Measurements from ENCODE around the gene GPBP1.

Gene GPBP1

GRCh38 chr5:57209316-57210040 lies 35.6 kb downstream of the GPBP1 start:
- in situ Hi-C loops (cut with HindIII; ENCODE audit: low sequenced_read_pairs): loop anchor here (10.0 kb wide), 1 partner anchor 75 kb away; no protein-coding TSS in a partner anchor

GRCh38 chr5:57210633-57211032 lies 36.8 kb downstream of the GPBP1 start:
- in situ Hi-C loops (cut with HindIII; ENCODE audit: low sequenced_read_pairs): no loop called here

GRCh38 chr5:57211039-57211438 lies 37.2 kb downstream of the GPBP1 start:
- in situ Hi-C loops (cut with HindIII; ENCODE audit: low sequenced_read_pairs): no loop called here

GRCh38 chr5:57215629-57216195 lies 41.9 kb downstream of the GPBP1 start:
- in situ Hi-C loops (cut with HindIII; ENCODE audit: low sequenced_read_pairs): no loop called here

GRCh38 chr5:57216714-57217113 lies 42.9 kb downstream of the GPBP1 start:
- in situ Hi-C loops (cut with HindIII; ENCODE audit: low sequenced_read_pairs): no loop called here

GRCh38 chr5:57219386-57219785 lies 45.5 kb downstream of the GPBP1 start:
- in situ Hi-C loops (cut with HindIII; ENCODE audit: low sequenced_read_pairs): no loop called here

- in situ Hi-C loops (cut with HindIII; ENCODE audit: low sequenced_read_pairs): no loop called here
These were observed 47.2 kb downstream of the GPBP1 start for GRCh38 chr5:57221049-57221568.

GRCh38 chr5:57225553-57225952 lies 51.7 kb downstream of the GPBP1 start:
- in situ Hi-C loops (cut with HindIII; ENCODE audit: low sequenced_read_pairs): no loop called here

- in situ Hi-C loops (cut with HindIII; ENCODE audit: low sequenced_read_pairs): no loop called here
These were observed 55.5 kb downstream of the GPBP1 start for GRCh38 chr5:57229313-57229712.

GRCh38 chr5:57231607-57232006 lies 57.7 kb downstream of the GPBP1 start:
- in situ Hi-C loops (cut with HindIII; ENCODE audit: low sequenced_read_pairs): no loop called here

GRCh38 chr5:57232293-57233033 lies 58.6 kb downstream of the GPBP1 start:
- in situ Hi-C loops (cut with HindIII; ENCODE audit: low sequenced_read_pairs): no loop called here

- in situ Hi-C loops (cut with HindIII; ENCODE audit: low sequenced_read_pairs): no loop called here
These were observed 69.7 kb downstream of the GPBP1 start for GRCh38 chr5:57243286-57244137.

GRCh38 chr5:57244331-57244730 lies 70.5 kb downstream of the GPBP1 start:
- in situ Hi-C loops (cut with HindIII; ENCODE audit: low sequenced_read_pairs): no loop called here

GRCh38 chr5:57246426-57246825 lies 72.6 kb downstream of the GPBP1 start:
- in situ Hi-C loops (cut with HindIII; ENCODE audit: low sequenced_read_pairs): no loop called here

GRCh38 chr5:57247765-57248164 lies 73.9 kb downstream of the GPBP1 start:
- in situ Hi-C loops (cut with HindIII; ENCODE audit: low sequenced_read_pairs): no loop called here

GRCh38 chr5:57249265-57249874 lies 75.5 kb downstream of the GPBP1 start:
- in situ Hi-C loops (cut with HindIII; ENCODE audit: low sequenced_read_pairs): no loop called here

- in situ Hi-C loops (cut with HindIII; ENCODE audit: low sequenced_read_pairs): no loop called here
These were observed 84.2 kb downstream of the GPBP1 start for GRCh38 chr5:57258052-57258451.

- in situ Hi-C loops (cut with HindIII; ENCODE audit: low sequenced_read_pairs): no loop called here
These were observed 85.1 kb downstream of the GPBP1 start for GRCh38 chr5:57258943-57259342.

- in situ Hi-C loops (cut with HindIII; ENCODE audit: low sequenced_read_pairs): loop anchor here (10.0 kb wide), 1 partner anchor 125 kb away; no protein-coding TSS in a partner anchor
These were observed 85.8 kb downstream of the GPBP1 start for GRCh38 chr5:57259704-57260103.

GRCh38 chr5:57262541-57262940 lies 88.7 kb downstream of the GPBP1 start:
- in situ Hi-C loops (cut with HindIII; ENCODE audit: low sequenced_read_pairs): loop anchor here (10.0 kb wide), 1 partner anchor 128 kb away; no protein-coding TSS in a partner anchor
